MM.1S (cell line): ENCODE results near the gene NHP2.

Experiments used
- DNase-seq: peaks from one replicate; pipeline ENCODE4 v3.0.0-alpha.2; 2015
- H2AFZ ChIP-seq: fragments of 300-600 bp; sonication (generic); 2 replicates; pipeline ENCODE4 v1.6.0; 2016; ENCODE audit warnings: antibody characterized with exemption, low read length
- H3F3A ChIP-seq: fragments of 300-600 bp; sonication (generic); 2 replicates; pipeline ENCODE4 v1.6.1; 2016; ENCODE audit warnings: mild to moderate bottlenecking, antibody characterized with exemption, low read length, moderate library complexity, mixed read lengths; ENCODE audit not compliant: insufficient read depth
- H3K27ac ChIP-seq: fragments of 300-600 bp; sonication (generic); 2 replicates; pipeline ENCODE4 v1.5.1; 2016; ENCODE audit warnings: mild to moderate bottlenecking, low read length
- H3K27me3 ChIP-seq: fragments of 300-600 bp; sonication (generic); replicated peaks from 2 replicates; pipeline ENCODE4 v1.6.0; 2016; ENCODE audit warnings: low read length; ENCODE audit not compliant: insufficient read depth
- H3K36me3 ChIP-seq: fragments of 300-600 bp; sonication (generic); replicated peaks from 2 replicates; pipeline ENCODE4 v1.6.1; 2016; ENCODE audit warnings: mild to moderate bottlenecking, low read length, mixed read lengths; ENCODE audit not compliant: insufficient read depth
- H3K4me1 ChIP-seq: fragments of 300-600 bp; sonication (generic); 2 replicates; pipeline ENCODE4 v1.6.1; 2016; ENCODE audit warnings: low read length, mixed read lengths
- H3K4me2 ChIP-seq: fragments of 300-600 bp; sonication (generic); 2 replicates; pipeline ENCODE4 v1.6.0; 2016; ENCODE audit warnings: low read depth, low read length
- H3K4me3 ChIP-seq: fragments of 300-600 bp; sonication (generic); 2 replicates; pipeline ENCODE4 v1.5.1; 2016; ENCODE audit warnings: low read length, mixed read lengths
- H3K79me2 ChIP-seq: fragments of 300-600 bp; sonication (generic); 2 replicates; pipeline ENCODE4 v1.6.1; 2016; ENCODE audit warnings: mixed run types, low read length, mixed read lengths
- H3K9ac ChIP-seq: fragments of 300-600 bp; sonication (generic); 2 replicates; pipeline ENCODE4 v1.6.1; 2016; ENCODE audit warnings: low read length, mixed read lengths
- H3K9me2 ChIP-seq: fragments of 300-600 bp; sonication (generic); replicated peaks from 2 replicates; pipeline ENCODE4 v1.6.1; 2016; ENCODE audit warnings: mild to moderate bottlenecking, low read length, mixed read lengths; ENCODE audit not compliant: insufficient read depth
- H3K9me3 ChIP-seq: fragments of 300-600 bp; sonication (generic); replicated peaks from 2 replicates; pipeline ENCODE4 v1.6.1; 2016; ENCODE audit warnings: mild to moderate bottlenecking, low read length, mixed read lengths; ENCODE audit not compliant: insufficient read depth
- H4K20me1 ChIP-seq: fragments of 300-600 bp; sonication (generic); 2 replicates; pipeline ENCODE4 v1.6.1; 2016; ENCODE audit warnings: mild to moderate bottlenecking, low read length, moderate library complexity, mixed read lengths; ENCODE audit not compliant: insufficient read depth
- CTCF ChIP-seq: fragments of 300-600 bp; sonication (generic); IDR thresholded peaks from 2 replicates; pipeline ENCODE4 v1.5.1; 2016; ENCODE audit warnings: antibody characterized with exemption, low read length, mixed read lengths
- EZH2 ChIP-seq: fragments of 300-600 bp; sonication (generic); optimal IDR thresholded peaks from 2 replicates; pipeline ENCODE3; 2017; ENCODE audit warnings: low read depth, mild to moderate bottlenecking, antibody characterized with exemption, low read length, mixed read lengths
- EZH2phosphoT487 ChIP-seq: fragments of 300-600 bp; sonication (generic); IDR thresholded peaks from 2 replicates; pipeline ENCODE4 v1.6.1; 2018; ENCODE audit warnings: antibody characterized with exemption, low read length

NHP2 gene

GRCh38 chr5:178193251-178193809 is 39.6 kb upstream of the NHP2 start:
- Histone ChIP-seq H3K27me3 (peaks cover 15% of the 10 kb centered on the region), H3K79me2 (no peaks in the 10 kb centered on the region), H3K9me2 (no peaks in the 10 kb centered on the region), H3F3A (no peaks in the 10 kb centered on the region), H3K36me3 (no peaks in the 10 kb centered on the region), H4K20me1 (no peaks in the 10 kb centered on the region), H3K4me1 (no peaks in the 10 kb centered on the region), H3K4me3 (no peak overlapping the region), H3K9me3 (no peaks in the 10 kb centered on the region), H2AFZ (no peak overlapping the region), H3K4me2 (no peak overlapping the region), H3K27ac (no peak overlapping the region), H3K9ac (no peak overlapping the region)
- no peak for DNase-seq
- no peak for TF ChIP-seq EZH2
- no peak for TF ChIP-seq EZH2phosphoT487

- no peaks in the 10 kb centered on the region for H3K36me3 ChIP-seq
- H4K20me1 ChIP-seq: no peaks in the 10 kb centered on the region
- H3K4me3 ChIP-seq: no peak overlapping the region
- DNase-seq: no peak
- no peaks in the 10 kb centered on the region for H3K9me3 ChIP-seq
- H2AFZ ChIP-seq: no peak overlapping the region
- no peaks in the 10 kb centered on the region for H3K9me2 ChIP-seq
- no peak overlapping the region for H3K4me2 ChIP-seq
- H3K4me1 ChIP-seq: no peaks in the 10 kb centered on the region
- TF ChIP-seq EZH2 (no peak), EZH2phosphoT487 (no peak), CTCF (no peak)
- no peaks in the 10 kb centered on the region for H3F3A ChIP-seq
- no peaks in the 10 kb centered on the region for H3K79me2 ChIP-seq
- H3K27me3 ChIP-seq: peaks cover 15% of the 10 kb centered on the region
- no peak overlapping the region for H3K9ac ChIP-seq
- H3K27ac ChIP-seq: no peak overlapping the region
Measured at GRCh38 chr5:178192787-178193186, 39.1 kb upstream of the NHP2 start.

DNA sequence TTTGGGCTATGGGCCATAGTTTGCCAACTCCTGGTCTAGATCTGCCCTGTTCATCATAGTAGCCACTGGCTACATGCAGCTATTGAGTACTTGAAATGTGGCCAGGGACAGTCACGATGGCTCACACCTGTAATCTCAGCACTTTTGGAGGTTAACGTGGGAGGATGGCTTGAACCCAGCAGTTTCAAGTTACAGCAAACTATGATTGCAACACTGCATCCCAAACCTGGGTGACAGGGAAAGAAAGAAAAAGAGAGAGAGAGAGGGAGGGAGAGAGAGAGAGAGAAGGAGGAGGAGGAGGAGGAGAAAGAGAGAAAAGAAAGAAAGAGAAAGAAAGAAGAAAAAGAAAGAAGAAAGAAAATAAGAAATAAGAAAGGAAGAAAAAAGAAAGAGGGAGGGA is 38.6 kb upstream of the NHP2 start:
- Histone ChIP-seq H2AFZ (no peak overlapping the region), H3F3A (no peaks in the 10 kb centered on the region), H3K9ac (no peak overlapping the region), H4K20me1 (no peaks in the 10 kb centered on the region), H3K36me3 (no peaks in the 10 kb centered on the region), H3K9me2 (no peaks in the 10 kb centered on the region), H3K79me2 (no peaks in the 10 kb centered on the region), H3K4me3 (no peak overlapping the region), H3K27ac (no peak overlapping the region), H3K27me3 (peaks cover 15% of the 10 kb centered on the region), H3K4me2 (no peak overlapping the region), H3K4me1 (no peaks in the 10 kb centered on the region), H3K9me3 (no peaks in the 10 kb centered on the region)
- no peak for DNase-seq
- TF ChIP-seq CTCF (no peak), EZH2phosphoT487 (no peak), EZH2 (no peak)

DNA sequence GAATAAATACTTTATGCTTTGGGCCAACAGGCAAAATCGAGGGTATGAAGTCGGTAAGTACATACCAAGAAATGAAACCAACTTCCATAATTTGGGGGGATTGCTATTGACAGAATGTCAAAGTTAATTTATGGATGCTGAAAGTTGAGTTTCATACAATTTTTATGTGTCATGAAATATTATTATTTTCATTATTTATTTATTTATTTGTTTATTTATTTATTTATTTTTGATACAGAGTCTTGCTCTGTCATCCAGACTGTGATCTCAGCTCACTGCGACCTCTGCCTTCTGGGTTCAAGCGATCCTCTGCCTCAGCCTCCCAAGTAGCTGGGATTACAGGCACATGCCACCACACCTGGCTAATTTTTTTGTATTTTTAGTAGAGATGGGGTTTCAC is 38.0 kb upstream of the NHP2 start:
- Histone ChIP-seq H4K20me1 (no peaks in the 10 kb centered on the region), H3K9me2 (no peaks in the 10 kb centered on the region), H3K27me3 (peaks cover 15% of the 10 kb centered on the region), H2AFZ (no peak overlapping the region), H3F3A (no peaks in the 10 kb centered on the region), H3K36me3 (no peaks in the 10 kb centered on the region), H3K27ac (no peak overlapping the region), H3K4me2 (no peak overlapping the region), H3K9me3 (no peaks in the 10 kb centered on the region), H3K4me1 (no peaks in the 10 kb centered on the region), H3K9ac (no peak overlapping the region), H3K79me2 (no peaks in the 10 kb centered on the region), H3K4me3 (no peak overlapping the region)
- TF ChIP-seq EZH2phosphoT487 (no peak), EZH2 (no peak), CTCF (no peak)
- no peak for DNase-seq
